Ramos (cell line): ENCODE measurements around the gene ZMYND19.
"Not testable (repeated sequence)": the region's sequence is repeated elsewhere in the genome, so short reads cannot be mapped to it uniquely, and the experiment has no call there.

Experiments used
- in situ Hi-C: fragments of 300-500 bp; cut with MboI; formaldehyde crosslinking; loops from one replicate; pipeline ENCODE4 v1.14.3; 2022; ENCODE audit warnings: low sequenced_read_pairs; ENCODE audit not compliant: unreplicated experiment

ZMYND19 gene

DNA sequence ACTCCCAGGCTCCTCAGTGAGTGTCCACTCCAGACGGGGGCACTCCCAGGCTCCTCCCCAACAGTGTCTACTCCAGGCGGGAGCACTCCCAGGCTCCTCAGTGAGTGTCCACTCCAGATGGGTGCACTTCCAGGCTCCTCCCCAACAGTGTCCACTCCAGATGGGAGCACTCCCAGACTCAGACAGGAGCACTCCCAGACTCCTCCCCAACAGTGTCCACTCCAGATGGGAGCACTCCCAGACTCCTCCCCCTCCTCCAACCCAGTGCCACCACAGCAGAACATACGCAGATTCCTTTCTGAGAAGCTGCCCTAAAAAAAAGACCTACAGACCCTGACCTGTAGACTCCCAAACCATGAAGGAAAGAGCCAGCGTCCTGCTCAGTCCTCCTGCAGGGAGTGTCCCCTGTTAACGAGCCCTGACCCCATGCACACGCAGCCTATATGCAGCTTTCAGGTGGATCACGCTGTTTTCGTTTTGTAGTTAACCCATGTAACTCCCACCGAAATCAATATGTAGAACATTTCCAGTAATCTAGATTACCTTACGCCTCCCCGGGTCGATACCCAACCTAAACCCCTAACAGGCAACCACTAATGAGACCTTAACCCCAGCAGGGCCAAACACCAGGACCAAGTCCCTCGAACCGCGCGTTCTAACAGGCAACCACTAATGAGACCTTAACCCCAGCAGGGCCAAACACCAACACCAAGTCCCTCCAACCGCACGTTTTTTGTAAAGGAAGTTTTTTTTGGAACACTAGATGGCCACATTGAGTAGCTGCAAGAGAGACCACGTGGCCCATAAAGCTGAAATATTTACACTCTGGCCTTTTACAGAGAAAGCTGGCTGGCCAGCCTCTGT lies 55.8 kb downstream of the ZMYND19 start:
- in situ Hi-C loops = no loop called here

DNA sequence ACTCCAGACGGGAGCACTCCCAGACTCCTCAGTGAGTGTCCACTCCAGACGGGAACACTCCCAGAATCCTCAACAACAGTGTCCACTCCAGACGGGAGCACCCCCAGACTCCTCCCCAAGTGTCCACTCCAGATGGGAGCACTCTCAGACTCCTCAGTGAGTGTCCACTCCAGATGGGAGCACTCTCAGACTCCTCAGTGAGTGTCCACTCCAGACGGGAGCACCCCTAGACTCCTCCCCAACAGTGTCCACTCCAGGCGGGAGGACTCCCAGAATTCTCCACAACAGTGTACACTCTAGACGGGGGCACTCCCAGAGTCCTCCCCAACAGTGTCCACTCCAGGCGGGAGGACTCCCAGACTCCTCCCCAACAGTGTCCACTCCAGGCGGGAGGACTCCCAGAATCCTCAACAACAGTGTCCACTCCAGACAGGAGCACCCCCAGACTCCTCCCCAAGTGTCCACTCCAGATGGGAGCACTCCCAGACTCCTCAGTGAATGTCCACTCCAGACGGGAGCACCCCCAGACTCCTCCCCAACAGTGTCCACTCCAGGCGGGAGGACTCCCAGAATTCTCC lies 57.3 kb downstream of the ZMYND19 start:
- in situ Hi-C loops = not testable (repeated sequence)
